Activated naive CD8-positive, alpha-beta T cell treated with anti-CD3 and anti-CD28 coated beads, Interleukin-2, amount 50 U/mL, for 16 hours (primary cell): ENCODE data around the gene OR2G3.

Experiments
- DNase-seq: peaks from one replicate; pipeline ENCODE4 v3.0.0-alpha.2; 2020; ENCODE audit warnings: low read depth, low spot score

The OR2G3 gene

GRCh38 chr1:247605286-247605685 is at the start of gene OR2G3:
Gene OR2G3, plus strand, starts transcription at chr1:247605586. Its CDS starts 0 bp downstream, at chr1:247605586.
- DNase-seq: no peak

- no peak for DNase-seq
Observed at GRCh38 chr1:247557926-247558674, 47.3 kb upstream of the OR2G3 start.

GRCh38 chr1:247561711-247562110 is 43.7 kb upstream of the OR2G3 start:
- DNase-seq: no peak

- no peak for DNase-seq
Observed at GRCh38 chr1:247562198-247562597, 43.2 kb upstream of the OR2G3 start.

GRCh38 chr1:247574236-247574635 is 31.1 kb upstream of the OR2G3 start:
- no peak for DNase-seq

GRCh38 chr1:247574664-247575063 is 30.7 kb upstream of the OR2G3 start:
- no peak for DNase-seq

GRCh38 chr1:247576514-247576913 is 28.9 kb upstream of the OR2G3 start:
- no peak for DNase-seq

- no peak for DNase-seq
Observed at GRCh38 chr1:247578946-247579460, 26.4 kb upstream of the OR2G3 start.

- no peak for DNase-seq
Observed at GRCh38 chr1:247588060-247588459, 17.3 kb upstream of the OR2G3 start, which contains the start of gene OR2G2. Gene OR2G2, plus strand, starts transcription at chr1:247588360. Its CDS starts 0 bp downstream, at chr1:247588360.

GRCh38 chr1:247613405-247613804 is 8.0 kb downstream of the OR2G3 start:
- DNase-seq: no peak

- no peak for DNase-seq
Observed at GRCh38 chr1:247614625-247615024, 9.2 kb downstream of the OR2G3 start.

- DNase-seq: no peak
Observed at GRCh38 chr1:247627951-247628350, 22.6 kb downstream of the OR2G3 start.

- DNase-seq: no peak
Observed at GRCh38 chr1:247638011-247638410, 32.6 kb downstream of the OR2G3 start.

GRCh38 chr1:247638781-247639180 is 33.4 kb downstream of the OR2G3 start:
- DNase-seq: no peak

GRCh38 chr1:247639381-247639981 is 34.1 kb downstream of the OR2G3 start:
- DNase-seq: no peak

- no peak for DNase-seq
Observed at GRCh38 chr1:247642742-247643141, 37.4 kb downstream of the OR2G3 start.

GRCh38 chr1:247646867-247647266 is 41.5 kb downstream of the OR2G3 start:
- no peak for DNase-seq

GRCh38 chr1:247647864-247648263 is 42.5 kb downstream of the OR2G3 start:
- DNase-seq: no peak

- DNase-seq: no peak
Observed at GRCh38 chr1:247653040-247653439, 47.7 kb downstream of the OR2G3 start.
